ENCODE measurements around the gene SLC36A4. TPM values are rescaled to one million over a fixed set of nuclear protein-coding genes. Genes with fewer than 3 reads are reported as not detected.

The SLC36A4 gene
- total RNA-seq, 2 experiments from 2014 or later, result 3.0 to 4.2 TPM

GRCh38 chr11:93194673-93195291 lies 3.0 kb downstream of the SLC36A4 start:
- no peak for TF ChIP-seq EZH2phosphoT487 (IDR thresholded peaks at IDR 0.05; ENCODE audit: borderline replicate concordance, low read depth, low read length)
- TF ChIP-seq, protein P1, sequence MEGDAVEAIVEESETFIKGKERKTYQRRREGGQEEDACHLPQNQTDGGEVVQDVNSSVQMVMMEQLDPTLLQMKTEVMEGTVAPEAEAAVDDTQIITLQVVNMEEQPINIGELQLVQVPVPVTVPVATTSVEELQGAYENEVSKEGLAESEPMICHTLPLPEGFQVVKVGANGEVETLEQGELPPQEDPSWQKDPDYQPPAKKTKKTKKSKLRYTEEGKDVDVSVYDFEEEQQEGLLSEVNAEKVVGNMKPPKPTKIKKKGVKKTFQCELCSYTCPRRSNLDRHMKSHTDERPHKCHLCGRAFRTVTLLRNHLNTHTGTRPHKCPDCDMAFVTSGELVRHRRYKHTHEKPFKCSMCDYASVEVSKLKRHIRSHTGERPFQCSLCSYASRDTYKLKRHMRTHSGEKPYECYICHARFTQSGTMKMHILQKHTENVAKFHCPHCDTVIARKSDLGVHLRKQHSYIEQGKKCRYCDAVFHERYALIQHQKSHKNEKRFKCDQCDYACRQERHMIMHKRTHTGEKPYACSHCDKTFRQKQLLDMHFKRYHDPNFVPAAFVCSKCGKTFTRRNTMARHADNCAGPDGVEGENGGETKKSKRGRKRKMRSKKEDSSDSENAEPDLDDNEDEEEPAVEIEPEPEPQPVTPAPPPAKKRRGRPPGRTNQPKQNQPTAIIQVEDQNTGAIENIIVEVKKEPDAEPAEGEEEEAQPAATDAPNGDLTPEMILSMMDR (conservative IDR thresholded peaks at IDR 0.05; ENCODE audit: low read length), result no peak
- H3K27ac ChIP-seq (ENCODE audit: low read depth, low read length, poor library complexity, severe bottlenecking), result no peak overlapping the region
- intact Hi-C loops (cut with micrococcal nuclease; ENCODE audit: unreplicated experiment), result no loop called here
- H2AFZ ChIP-seq (ENCODE audit: low read length), result no peak overlapping the region
- H3K4me2 ChIP-seq (ENCODE audit: low read length), result no peak overlapping the region
- ChIA-PET CTCF (ENCODE audit: unreplicated experiment) (no interaction called here), POLR2A (interaction anchor here (0.6 kb wide), 1 partner anchor 259 kb away, joined by 3 read pairs; no protein-coding TSS in a partner anchor)
- H3K9me2 ChIP-seq (ENCODE audit: insufficient read depth, low read length), result no peaks in the 10 kb centered on the region
- H3K9me3 ChIP-seq (ENCODE audit: low read length), result no peaks in the 10 kb centered on the region
- no peak overlapping the region for H3K4me3 ChIP-seq (ENCODE audit: low read depth, low read length, poor library complexity, severe bottlenecking)
- 0 out of 2 replicates have a peak, but pooled peaks cover 6% of the 10 kb centered on the region for H4K20me1 ChIP-seq (ENCODE audit: insufficient read depth, low read length)
- H3K79me2 ChIP-seq (ENCODE audit: insufficient read depth, low read depth, low read length), result no peaks in the 10 kb centered on the region
- BruUV-seq (replicated peaks), result no TSS peak
- peaks cover 5% of the 10 kb centered on the region for H3K4me1 ChIP-seq (ENCODE audit: insufficient read depth, low read length, poor library complexity, severe bottlenecking)
- H3K36me3 ChIP-seq (ENCODE audit: insufficient read depth, low read length), result no peaks in the 10 kb centered on the region
- no peak for DNase-seq (ENCODE audit: low spot score)

DNA sequence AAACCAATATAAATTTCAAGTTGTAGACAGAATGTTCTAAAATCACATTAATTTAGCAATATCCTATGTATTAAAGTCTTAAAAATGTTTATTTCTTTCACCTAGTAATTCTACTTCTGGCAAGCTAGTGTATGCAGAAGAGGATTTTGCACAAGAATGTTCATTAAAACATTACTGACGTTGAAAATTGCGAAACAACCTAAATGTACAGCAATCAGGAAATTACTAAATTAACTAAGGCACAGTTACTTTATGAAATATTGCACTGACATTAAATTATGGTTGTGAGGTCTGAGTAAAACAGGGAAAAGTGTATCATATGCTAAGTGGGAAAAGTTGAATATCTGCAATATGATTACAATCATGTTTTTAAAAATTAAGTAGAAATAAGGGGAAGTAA lies 4.1 kb downstream of the SLC36A4 start:
- TF ChIP-seq, protein P1 (conservative IDR thresholded peaks at IDR 0.05; ENCODE audit: low read length), result no peak
- TF ChIP-seq EZH2phosphoT487 (IDR thresholded peaks at IDR 0.05; ENCODE audit: borderline replicate concordance, low read depth, low read length), result no peak
- Histone ChIP-seq H3K36me3 (ENCODE audit: insufficient read depth, low read length) (no peaks in the 10 kb centered on the region), H3K9me2 (ENCODE audit: insufficient read depth, low read length) (no peaks in the 10 kb centered on the region), H4K20me1 (ENCODE audit: insufficient read depth, low read length) (0 out of 2 replicates have a peak, but pooled peaks cover 6% of the 10 kb centered on the region), H3K4me3 (ENCODE audit: low read depth, low read length, poor library complexity, severe bottlenecking) (no peak overlapping the region), H3K4me1 (ENCODE audit: insufficient read depth, low read length, poor library complexity, severe bottlenecking) (peaks cover 5% of the 10 kb centered on the region), H3K4me2 (ENCODE audit: low read length) (no peak overlapping the region), H3K27ac (ENCODE audit: low read depth, low read length, poor library complexity, severe bottlenecking) (no peak overlapping the region), H3K79me2 (ENCODE audit: insufficient read depth, low read depth, low read length) (no peaks in the 10 kb centered on the region), H2AFZ (ENCODE audit: low read length) (no peak overlapping the region), H3K9me3 (ENCODE audit: low read length) (no peaks in the 10 kb centered on the region)
- ChIA-PET CTCF (ENCODE audit: unreplicated experiment) (no interaction called here), POLR2A (no interaction called here)
- intact Hi-C loops (cut with micrococcal nuclease; ENCODE audit: unreplicated experiment), result no loop called here
- DNase-seq (ENCODE audit: low spot score), result no peak
- no TSS peak for BruUV-seq (replicated peaks)

GRCh38 chr11:93192163-93192562 lies 5.6 kb downstream of the SLC36A4 start:
- intact Hi-C loops (cut with micrococcal nuclease; ENCODE audit: unreplicated experiment), result no loop called here
- Histone ChIP-seq H3K9me2 (ENCODE audit: insufficient read depth, low read length) (no peaks in the 10 kb centered on the region), H3K9me3 (ENCODE audit: low read length) (no peaks in the 10 kb centered on the region), H3K4me1 (ENCODE audit: insufficient read depth, low read length, poor library complexity, severe bottlenecking) (no peaks in the 10 kb centered on the region), H3K79me2 (ENCODE audit: insufficient read depth, low read depth, low read length) (no peaks in the 10 kb centered on the region), H3K36me3 (ENCODE audit: insufficient read depth, low read length) (no peaks in the 10 kb centered on the region), H3K27ac (ENCODE audit: low read depth, low read length, poor library complexity, severe bottlenecking) (no peak overlapping the region), H3K4me3 (ENCODE audit: low read depth, low read length, poor library complexity, severe bottlenecking) (no peak overlapping the region), H4K20me1 (ENCODE audit: insufficient read depth, low read length) (0 out of 2 replicates have a peak, but pooled peaks cover 6% of the 10 kb centered on the region), H3K4me2 (ENCODE audit: low read length) (no peak overlapping the region), H2AFZ (ENCODE audit: low read length) (no peak overlapping the region)
- POLR2A ChIA-PET, result interaction anchor here (0.6 kb wide), 1 partner anchor 46 kb away, joined by 4 read pairs; no protein-coding TSS in a partner anchor
- BruUV-seq (replicated peaks), result no TSS peak
- CTCF ChIA-PET (ENCODE audit: unreplicated experiment), result no interaction called here
- DNase-seq (ENCODE audit: low spot score), result no peak
- TF ChIP-seq EZH2phosphoT487 (IDR thresholded peaks at IDR 0.05; ENCODE audit: borderline replicate concordance, low read depth, low read length), result no peak
- TF ChIP-seq, protein P1 (conservative IDR thresholded peaks at IDR 0.05; ENCODE audit: low read length), result no peak

Measured in OCI-LY7 (cell line).